H54 (cell line): ENCODE data around the gene SCD5.

ENCODE experiments used
- DNase-seq: peaks from one replicate; pipeline ENCODE4 v3.0.0; 2011; ENCODE audit warnings: low spot score, mixed read lengths; ENCODE audit not compliant: insufficient read length
- FAIRE-seq: peaks from 3 replicates; lab custom pipeline; 2011; peaks lifted over from hg19 to GRCh38; lab: Jason Lieb, UNC
- POLR2A ChIP-seq: IDR thresholded peaks from 2 replicates; pipeline ENCODE4 v1.6.1; 2011; ENCODE audit warnings: low read depth, mild to moderate bottlenecking, low read length

The SCD5 gene

DNA sequence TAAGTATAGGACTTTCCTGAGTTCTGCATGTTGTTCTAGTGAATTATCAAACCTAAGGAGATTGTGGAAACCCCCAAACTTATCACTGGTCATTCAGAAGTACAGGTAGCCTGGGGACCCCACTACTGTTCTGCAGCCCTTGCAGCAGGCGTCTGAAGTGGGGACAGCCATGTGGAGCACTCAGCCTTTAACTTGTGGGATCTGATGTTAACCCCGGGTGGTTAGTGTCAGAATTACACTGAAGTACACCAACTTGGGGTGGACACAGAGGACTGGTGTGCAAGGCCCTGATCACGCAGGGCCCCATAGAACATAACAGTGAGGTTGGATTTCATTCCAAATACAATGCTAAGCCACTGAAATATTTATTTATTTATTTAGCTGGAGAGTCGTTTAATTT, 103.7 kb downstream of the SCD5 start:
- DNase-seq (no peak), FAIRE-seq (no peak)
- no peak for TF ChIP-seq POLR2A

DNA sequence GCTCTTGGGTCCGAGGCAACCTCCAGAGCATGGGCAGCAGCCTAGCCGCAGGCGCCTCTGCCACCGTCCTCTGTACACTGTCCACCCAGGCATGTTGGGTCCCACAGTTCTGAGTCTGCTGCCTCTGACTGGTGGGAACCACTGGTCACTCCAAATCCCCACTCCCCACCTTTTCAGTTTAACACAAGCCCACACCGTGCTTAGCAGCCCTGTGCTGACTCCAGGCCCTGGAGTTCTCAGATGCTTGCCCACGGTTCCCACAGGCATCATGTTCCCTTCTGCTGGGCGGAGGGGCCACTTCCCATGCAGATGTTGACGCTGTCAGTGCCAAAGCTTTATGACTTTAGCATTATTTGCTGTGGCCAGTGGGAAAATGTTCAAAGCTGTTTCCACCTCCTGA, 104.5 kb downstream of the SCD5 start:
- no peak for FAIRE-seq
- DNase-seq, result no peak
- no peak for TF ChIP-seq POLR2A

DNA sequence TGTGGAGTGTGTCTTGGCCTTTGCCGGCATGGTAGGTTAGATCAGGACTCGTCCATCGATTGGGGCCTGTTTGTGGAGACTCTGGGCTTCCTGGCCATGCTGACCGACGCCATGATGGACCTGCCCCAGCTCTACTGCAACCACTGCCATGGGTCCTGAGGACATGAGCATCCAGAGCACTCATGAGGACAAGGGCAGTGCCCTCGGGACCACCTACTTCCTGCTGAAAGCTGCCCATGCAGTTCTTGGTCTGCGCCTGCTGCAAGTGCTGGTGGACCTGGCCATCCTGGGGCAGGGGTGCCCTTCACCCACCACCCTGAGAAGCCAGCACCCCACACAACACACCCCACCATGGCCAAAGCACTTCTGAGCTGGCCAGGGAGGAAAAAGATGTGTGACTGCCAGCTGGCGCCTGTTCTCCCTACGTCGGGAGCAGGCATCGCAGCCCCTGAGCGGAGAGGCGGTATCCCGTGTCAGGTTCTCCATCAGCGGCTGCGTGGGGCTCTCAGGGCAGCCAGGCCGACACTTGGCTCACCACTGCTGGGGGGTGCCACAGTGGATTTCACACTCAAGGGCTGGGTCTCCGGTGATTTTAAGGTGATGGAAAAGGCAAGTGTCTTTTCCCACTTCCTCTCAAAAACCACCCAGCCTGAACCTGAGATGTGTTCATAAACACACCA, 106.4 kb downstream of the SCD5 start:
- DNase-seq (no peak), FAIRE-seq (no peak)
- TF ChIP-seq POLR2A, result no peak

DNA sequence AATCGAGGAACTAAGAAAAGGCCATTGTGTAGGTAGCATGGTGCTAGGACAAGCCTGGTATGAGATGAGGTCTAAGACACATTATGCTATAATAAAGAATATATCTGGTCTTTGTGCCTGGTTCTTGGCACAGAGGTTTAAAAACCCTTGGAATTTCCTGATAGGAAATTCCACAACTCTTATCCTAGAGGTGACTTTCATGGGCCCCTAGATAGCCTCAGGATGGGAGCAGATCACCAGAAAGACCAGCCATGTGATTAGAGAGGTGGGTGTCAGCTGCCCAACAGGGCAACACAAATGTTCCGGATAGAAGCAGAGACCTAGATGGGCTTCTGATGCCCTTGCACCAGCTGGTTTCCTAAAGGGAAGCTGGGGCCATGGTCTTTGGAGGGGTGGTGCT, 107.2 kb downstream of the SCD5 start:
- TF ChIP-seq POLR2A, result no peak
- DNase-seq, result no peak
- FAIRE-seq, result no peak

DNA sequence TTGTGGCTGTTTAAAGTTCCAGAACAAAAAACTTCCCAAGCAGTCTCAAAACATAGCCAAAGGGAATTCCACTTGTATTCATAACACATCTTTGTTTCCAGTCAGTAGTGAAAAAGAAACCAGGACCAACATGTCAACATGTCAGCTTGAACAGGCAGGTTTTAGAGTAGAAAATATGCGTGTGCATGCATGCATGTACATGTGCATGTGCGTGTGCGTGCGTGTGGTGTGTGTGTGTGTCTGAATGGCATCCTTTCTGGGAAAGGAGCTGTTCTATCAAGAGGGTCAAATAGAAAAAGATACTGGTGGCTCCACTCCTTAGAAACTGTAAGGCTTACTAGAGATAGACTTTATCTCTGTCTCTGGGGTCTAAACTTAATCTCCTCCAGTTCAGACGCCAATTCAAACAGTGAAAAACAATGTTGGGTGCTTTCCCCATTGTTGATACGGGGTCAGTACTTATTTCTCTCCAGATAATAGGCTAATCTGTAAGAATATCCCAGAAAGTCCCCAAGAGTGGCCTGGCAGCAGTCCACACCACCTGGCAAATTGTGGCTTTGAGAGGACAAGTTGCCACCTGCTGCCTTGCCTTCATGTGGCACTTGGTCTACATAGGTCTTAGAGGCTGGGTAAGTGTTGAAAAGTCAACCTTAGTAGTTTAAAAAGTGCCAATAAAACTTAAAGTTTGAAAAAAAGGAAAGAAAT, 110.4 kb downstream of the SCD5 start:
- FAIRE-seq, result no peak
- no peak for TF ChIP-seq POLR2A

DNA sequence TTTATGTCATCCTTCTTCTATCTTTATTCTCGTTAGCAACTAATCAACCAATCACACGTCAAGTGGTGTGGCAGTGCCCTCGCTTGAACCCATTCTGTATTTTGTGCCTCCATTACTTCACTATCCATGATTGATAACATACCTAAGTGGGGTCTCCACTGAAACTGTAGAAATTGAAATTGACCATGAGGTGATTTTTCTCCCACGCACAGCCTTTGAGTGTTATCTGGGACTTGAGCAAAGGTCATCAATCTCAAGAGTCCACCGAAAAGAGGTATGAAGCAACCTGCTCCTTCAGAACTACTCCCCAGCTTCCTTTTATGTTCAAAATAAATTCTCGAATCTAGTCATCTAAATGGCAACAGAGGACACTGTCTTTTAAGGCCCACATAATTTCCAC, 111.1 kb downstream of the SCD5 start:
- FAIRE-seq (no peak), DNase-seq (no peak)
- no peak for TF ChIP-seq POLR2A

More for the DNA sequence above, 110.4 kb downstream of the SCD5 start:
- DNase-seq, result no peak

DNA sequence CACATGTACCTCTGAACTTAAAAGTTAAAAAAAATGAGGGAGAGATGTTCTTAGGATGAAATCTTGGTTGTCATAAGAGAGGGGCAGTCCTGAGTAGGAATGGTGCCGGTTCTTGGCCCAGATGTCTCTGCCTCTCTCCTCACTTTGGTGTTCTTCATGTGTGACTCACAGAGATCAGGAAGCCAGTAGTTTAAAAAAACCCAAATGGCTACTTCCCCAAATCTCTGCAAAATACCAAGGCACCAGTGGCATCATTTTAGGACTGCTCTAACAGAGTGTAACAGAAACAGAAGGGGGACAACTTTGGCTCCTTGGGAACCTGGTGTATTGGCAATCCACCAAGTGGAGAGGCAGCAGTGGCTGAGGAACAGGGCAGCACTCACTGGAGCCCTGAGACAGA, 116.8 kb downstream of the SCD5 start:
- FAIRE-seq (no peak), DNase-seq (no peak)
- no peak for TF ChIP-seq POLR2A

DNA sequence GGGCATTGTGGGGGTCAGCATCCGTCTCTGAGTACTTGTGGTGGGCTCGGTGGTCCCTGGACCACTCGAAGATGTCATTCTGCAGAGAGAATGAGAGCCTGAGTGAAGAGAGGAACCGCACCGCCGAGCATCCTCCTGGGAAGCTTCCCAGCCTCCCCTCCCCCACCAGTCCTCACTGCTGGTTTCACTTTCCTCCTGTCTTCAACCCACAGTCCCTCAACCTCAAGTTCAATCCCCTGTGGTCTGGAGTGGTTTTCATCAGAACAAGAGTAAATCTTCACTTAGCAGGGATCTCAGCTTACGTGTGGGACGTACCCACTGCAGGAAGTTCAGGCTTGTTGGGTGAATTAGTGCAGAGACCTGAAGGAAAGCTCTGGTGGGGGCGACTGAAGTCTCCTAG, 117.8 kb downstream of the SCD5 start:
- FAIRE-seq, result no peak
- no peak for TF ChIP-seq POLR2A
- DNase-seq, result no peak

DNA sequence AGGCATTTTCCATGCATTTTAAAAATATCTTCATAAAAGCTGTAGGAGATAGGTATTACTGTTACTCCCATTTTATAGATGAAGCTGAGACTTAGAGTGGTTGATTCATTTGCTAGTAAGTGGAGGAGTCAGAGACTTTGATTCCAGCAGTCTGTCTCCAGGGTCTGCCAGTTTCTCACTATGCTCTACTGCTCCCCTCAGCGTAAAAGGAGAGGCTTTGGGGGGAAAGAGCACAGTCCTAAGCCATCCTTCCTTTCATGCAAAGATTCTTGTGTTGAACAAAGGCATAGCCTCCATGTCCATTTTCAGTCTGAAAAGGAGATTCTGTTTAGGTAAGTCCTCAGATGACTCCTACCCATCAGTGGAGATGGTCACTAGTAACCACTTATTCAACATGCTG, 119.1 kb downstream of the SCD5 start:
- DNase-seq (no peak), FAIRE-seq (no peak)
- TF ChIP-seq POLR2A, result no peak

DNA sequence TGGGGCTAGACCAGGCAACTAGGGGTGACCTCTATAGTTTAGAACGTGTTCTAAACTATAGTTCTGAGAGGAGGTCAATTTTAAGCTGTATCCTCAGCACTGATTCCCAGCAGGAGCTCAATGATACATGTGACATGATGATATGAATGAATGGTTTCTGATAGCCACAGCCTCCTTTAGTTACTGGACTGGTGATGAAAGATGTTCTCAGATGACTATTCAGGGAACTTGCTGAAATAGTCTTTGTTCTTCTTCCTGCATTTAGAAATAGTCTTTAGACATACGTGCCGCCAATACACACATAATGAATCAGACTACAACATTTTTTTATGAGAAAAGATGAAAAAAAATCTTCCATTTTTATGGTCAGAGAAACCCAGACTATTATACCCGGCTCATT, 120.5 kb downstream of the SCD5 start:
- no peak for TF ChIP-seq POLR2A
- DNase-seq, result no peak
- no peak for FAIRE-seq

DNA sequence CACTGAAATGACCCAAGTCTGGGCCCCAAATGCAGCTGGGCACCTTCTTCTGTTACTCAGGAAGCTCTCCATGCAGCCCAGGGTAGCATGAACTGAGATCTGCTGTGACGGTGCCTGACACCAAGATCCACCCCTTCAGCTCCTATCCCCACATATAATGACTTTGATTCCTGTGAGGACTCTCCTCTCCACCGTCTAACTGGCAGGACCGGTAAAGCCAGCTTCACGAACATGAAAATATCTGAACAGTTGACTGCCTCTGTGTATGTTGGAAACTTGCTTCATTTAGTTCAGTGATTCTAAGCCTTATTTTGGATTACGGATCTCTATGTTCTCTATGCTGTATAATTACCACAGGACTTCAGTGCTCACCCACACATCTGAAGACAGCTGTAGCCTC, 121.3 kb downstream of the SCD5 start:
- TF ChIP-seq POLR2A, result no peak
- DNase-seq (no peak), FAIRE-seq (no peak)

DNA sequence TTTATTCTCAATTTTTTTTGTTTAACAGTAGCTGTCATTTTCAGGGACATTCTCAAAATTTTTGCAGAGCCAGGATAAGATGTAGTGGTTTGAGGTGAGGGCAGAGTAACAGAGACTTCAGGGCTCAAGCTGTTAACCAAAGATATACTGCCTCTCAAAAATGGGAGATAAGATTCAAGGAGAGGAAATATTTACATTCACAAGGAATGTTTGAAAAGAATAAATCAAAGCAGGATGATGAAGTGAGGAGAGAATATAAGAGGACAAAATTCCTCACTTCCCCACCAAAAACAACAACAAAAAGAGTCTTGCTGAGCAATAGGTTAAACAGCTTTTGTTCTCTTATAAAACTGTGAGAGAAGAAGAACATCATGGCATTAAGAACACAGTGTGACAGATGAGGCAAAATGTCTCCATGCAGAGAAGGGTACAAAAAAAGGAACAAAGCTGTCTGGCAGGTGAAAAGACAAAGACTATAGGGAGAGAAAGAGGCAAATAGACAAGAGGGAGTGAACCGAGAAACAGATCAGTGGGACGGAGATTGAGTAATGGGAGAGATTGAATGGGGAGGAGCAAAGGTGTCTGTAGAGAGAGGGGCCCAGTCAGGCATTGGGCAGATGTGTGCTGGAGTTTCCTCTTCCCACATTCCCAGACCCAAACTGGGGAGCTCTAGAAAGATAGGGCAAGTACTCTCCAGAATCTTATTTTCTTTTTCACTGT, 130.7 kb downstream of the SCD5 start:
- DNase-seq (no peak), FAIRE-seq (no peak)
- no peak for TF ChIP-seq POLR2A

DNA sequence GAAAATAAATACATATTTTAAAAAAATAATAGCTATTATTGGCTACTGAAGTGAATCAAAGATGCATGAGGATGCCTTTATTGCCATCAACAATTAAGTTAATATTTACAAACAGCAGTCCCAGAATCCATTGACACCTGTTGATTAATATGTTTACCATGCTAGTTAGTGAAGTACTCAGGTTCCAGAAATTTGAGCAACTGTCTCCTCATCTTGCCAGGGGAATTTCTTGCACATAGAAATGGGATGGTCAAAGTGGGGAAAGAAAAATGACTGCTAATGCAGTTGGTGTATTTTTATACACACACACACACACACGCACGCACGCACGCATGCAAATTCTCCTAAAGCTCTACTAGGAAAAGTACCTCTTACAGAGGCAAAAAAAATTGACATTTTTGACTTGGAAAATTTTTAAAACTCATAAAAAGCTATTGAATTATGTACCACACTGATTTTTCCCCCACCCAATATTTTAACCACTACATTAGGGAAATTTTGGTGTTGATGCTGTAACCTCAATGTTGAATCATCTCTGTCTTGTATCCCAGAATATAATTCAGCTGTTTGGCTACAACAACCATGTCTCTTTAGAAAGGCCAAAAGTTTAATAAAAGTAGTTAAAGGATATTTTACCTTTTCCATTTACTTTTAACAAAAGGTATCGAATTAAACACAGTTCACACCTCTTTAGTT, 131.5 kb downstream of the SCD5 start:
- TF ChIP-seq POLR2A, result no peak
- FAIRE-seq, result no peak
- no peak for DNase-seq
